SU-DHL-6 (cell line): ENCODE measurements around the gene MCM5.

ENCODE experiments used
- H2AFZ ChIP-seq: fragments of 200-600 bp; sonication (generic); 2 replicates; pipeline ENCODE4 v1.6.1; 2014; ENCODE audit warnings: low read depth, mild to moderate bottlenecking, moderate library complexity, mixed read lengths, antibody characterized with exemption, low read length; ENCODE audit not compliant: severe bottlenecking
- H3F3A ChIP-seq: fragments of 200-600 bp; shearing (Covaris generic); 2 replicates; pipeline ENCODE4 v1.6.0; 2016; ENCODE audit warnings: antibody characterized with exemption, mild to moderate bottlenecking; ENCODE audit not compliant: insufficient read depth
- H3K27ac ChIP-seq: fragments of 200-600 bp; sonication (generic); 2 replicates; pipeline ENCODE4 v1.5.1; 2016; ENCODE audit warnings: low read depth, mild to moderate bottlenecking, low read length, moderate library complexity, mixed read lengths
- H3K27me3 ChIP-seq: fragments of 200-600 bp; sonication (generic), shearing (Covaris generic); 2 replicates; pipeline ENCODE4 v1.6.0; 2014; ENCODE audit warnings: mild to moderate bottlenecking, low read length
- H3K36me3 ChIP-seq: fragments of 200-600 bp; sonication (generic); 2 replicates; pipeline ENCODE4 v1.6.1; 2014; ENCODE audit warnings: mild to moderate bottlenecking, low read length, mixed read lengths
- H3K4me2 ChIP-seq: fragments of 300-600, 200-600 bp; shearing (Covaris generic), sonication (generic); 2 replicates; pipeline ENCODE4 v1.6.0; 2014; ENCODE audit warnings: low read length, low read depth, mild to moderate bottlenecking; ENCODE audit not compliant: poor library complexity, severe bottlenecking
- H3K4me3 ChIP-seq: fragments of 200-600 bp; sonication (generic); 2 replicates; pipeline ENCODE4 v1.5.1; 2014; ENCODE audit warnings: antibody characterized with exemption, low read length, mild to moderate bottlenecking, mixed read lengths; ENCODE audit not compliant: insufficient read depth, poor library complexity, severe bottlenecking
- H3K79me2 ChIP-seq: fragments of 200-600 bp; sonication (generic); 2 replicates; pipeline ENCODE4 v1.6.1; 2014; ENCODE audit warnings: mild to moderate bottlenecking, low read length, moderate library complexity; ENCODE audit not compliant: insufficient read depth
- H3K9ac ChIP-seq: fragments of 200-600 bp; sonication (generic); 2 replicates; pipeline ENCODE4 v1.7.0; 2014; ENCODE audit warnings: mild to moderate bottlenecking, low read length
- H3K9me2 ChIP-seq: fragments of 200-600 bp; sonication (generic); replicated peaks from 2 replicates; pipeline ENCODE4 v1.6.1; 2014; ENCODE audit warnings: low read length; ENCODE audit not compliant: insufficient read depth
- H3K9me3 ChIP-seq: fragments of 200-600 bp; sonication (generic); 2 replicates; pipeline ENCODE4 v1.6.1; 2014; ENCODE audit warnings: low read length, mixed read lengths; ENCODE audit not compliant: insufficient read depth
- H4K20me1 ChIP-seq: fragments of 200-600 bp; sonication (generic); 2 replicates; pipeline ENCODE4 v1.6.1; 2014; ENCODE audit warnings: low read depth, mild to moderate bottlenecking, antibody characterized with exemption, low read length, moderate library complexity, mixed read lengths
- CTCF ChIP-seq: fragments of 200-600 bp; sonication (generic); IDR thresholded peaks from one replicate; pipeline ENCODE4 v1.5.1; 2017; ENCODE audit warnings: antibody characterized with exemption, mild to moderate bottlenecking, low read length, moderate library complexity; ENCODE audit not compliant: insufficient read depth, poor library complexity, severe bottlenecking
- EZH2phosphoT487 ChIP-seq: fragments of 200-600 bp; sonication (generic), shearing (Covaris generic); conservative IDR thresholded peaks from 2 replicates; pipeline ENCODE4 v1.6.1; 2018; ENCODE audit warnings: mild to moderate bottlenecking, antibody characterized with exemption, low read length, moderate library complexity, mixed read lengths

The MCM5 gene

GRCh38 chr22:35367331-35367886, 32.5 kb upstream of the MCM5 start:
- Histone ChIP-seq H3F3A (0 out of 2 replicates have a peak, but pooled peaks cover 6% of the 10 kb centered on the region), H3K4me2 (no peak overlapping the region), H3K9me3 (no peaks in the 10 kb centered on the region), H3K79me2 (no peaks in the 10 kb centered on the region), H3K9me2 (no peaks in the 10 kb centered on the region), H3K27ac (no peak overlapping the region), H4K20me1 (no peaks in the 10 kb centered on the region), H3K36me3 (no peaks in the 10 kb centered on the region), H3K27me3 (no peaks in the 10 kb centered on the region), H2AFZ (peak overlapping the region; percentile 5), H3K9ac (no peak overlapping the region), H3K4me3 (no peak overlapping the region)
- TF ChIP-seq CTCF, result no peak
- no peak for TF ChIP-seq EZH2phosphoT487

- Histone ChIP-seq H2AFZ (no peak overlapping the region), H3K27ac (no peak overlapping the region), H3K4me2 (no peak overlapping the region), H3K36me3 (no peaks in the 10 kb centered on the region), H3K79me2 (no peaks in the 10 kb centered on the region), H4K20me1 (no peaks in the 10 kb centered on the region), H3K27me3 (no peaks in the 10 kb centered on the region), H3F3A (0 out of 2 replicates have a peak, but pooled peaks cover 6% of the 10 kb centered on the region), H3K4me3 (no peak overlapping the region), H3K9ac (no peak overlapping the region), H3K9me2 (no peaks in the 10 kb centered on the region), H3K9me3 (no peaks in the 10 kb centered on the region)
- TF ChIP-seq EZH2phosphoT487 (no peak), CTCF (no peak)
Measured at GRCh38 chr22:35368386-35368785, 31.6 kb upstream of the MCM5 start.

- Histone ChIP-seq H3K27ac (no peak overlapping the region), H3K36me3 (no peaks in the 10 kb centered on the region), H4K20me1 (no peaks in the 10 kb centered on the region), H3K9me3 (no peaks in the 10 kb centered on the region), H2AFZ (no peak overlapping the region), H3K27me3 (no peaks in the 10 kb centered on the region), H3K4me2 (no peak overlapping the region), H3K4me3 (no peak overlapping the region), H3K9ac (no peak overlapping the region), H3F3A (0 out of 2 replicates have a peak, but pooled peaks cover 6% of the 10 kb centered on the region), H3K9me2 (no peaks in the 10 kb centered on the region), H3K79me2 (no peaks in the 10 kb centered on the region)
- TF ChIP-seq CTCF (no peak), EZH2phosphoT487 (no peak)
Measured at GRCh38 chr22:35369996-35370395, 29.9 kb upstream of the MCM5 start.
